A549 (cell line): ENCODE results near the gene TGOLN2.

Source experiments
- BHLHE40 ChIP-seq: IDR thresholded peaks from 2 replicates; pipeline ENCODE4 v1.6.1; 2012; ENCODE audit warnings: low read depth, low read length, inconsistent platforms
- EHMT2 ChIP-seq: fragments of 200-600 bp; sonication (generic); IDR thresholded peaks from 2 replicates; pipeline ENCODE4 v1.6.1; 2016; ENCODE audit warnings: antibody characterized with exemption, low read depth, mild to moderate bottlenecking, moderate library complexity
- ESRRA ChIP-seq: fragments of 150-350 bp; IDR thresholded peaks from 2 replicates; pipeline ENCODE4 v1.6.1; 2014; ENCODE audit warnings: mild to moderate bottlenecking, low read length, borderline replicate concordance
- JUN ChIP-seq, 2 experiments: fragments of >200 bp; sonication (Bioruptor Twin); formaldehyde crosslinking; IDR thresholded peaks; 2 replicates in 1 of 2; 3 replicates in 1 of 2; pipeline ENCODE4 v1.6.1; 2016 to 2017
- KDM5A ChIP-seq: fragments of 200-600 bp; sonication (generic); IDR thresholded peaks from 2 replicates; pipeline ENCODE4 v1.6.1; 2016; ENCODE audit warnings: antibody characterized with exemption, mild to moderate bottlenecking
- MAFK ChIP-seq: fragments of 450-650 bp; IDR thresholded peaks from 2 replicates; pipeline ENCODE4 v1.6.1; 2014; ENCODE audit not compliant: partially characterized antibody
- MYC ChIP-seq: IDR thresholded peaks from 2 replicates; pipeline ENCODE4 v1.6.1; 2012; ENCODE audit warnings: mild to moderate bottlenecking, inconsistent platforms, low read length, improper control_type of control experiment, borderline replicate concordance
- RAD21 ChIP-seq, 2 experiments: fragments of >200 bp in 1 of 2; sonication (Bioruptor Twin) in 1 of 2; formaldehyde crosslinking in 1 of 2; IDR thresholded peaks in 1 of 2; conservative IDR thresholded peaks in 1 of 2; 2 replicates in 1 of 2; 3 replicates in 1 of 2; pipeline ENCODE4 v1.6.1; 2012 to 2018; ENCODE audit warnings: inconsistent platforms in 1 of 2
- SMC3 ChIP-seq: fragments of >200 bp; sonication (Bioruptor Twin); formaldehyde crosslinking; IDR thresholded peaks from 3 replicates; pipeline ENCODE4 v1.6.1; 2018; ENCODE audit warnings: inconsistent platforms
- TF ChIP-seq, protein P1 (sequence below): fragments of >200 bp; sonication (Bioruptor Twin); formaldehyde crosslinking; IDR thresholded peaks from 3 replicates; pipeline ENCODE4 v1.5.1; 2016
- TF ChIP-seq, protein P2 (sequence below): fragments of 250-450 bp; sonication (Bioruptor Pico); IDR thresholded peaks from 2 replicates; pipeline ENCODE4 v1.5.0; 2021; ENCODE audit warnings: mild to moderate bottlenecking, moderate library complexity, borderline replicate concordance

- no peak for TF ChIP-seq BHLHE40
- TF ChIP-seq, protein P1, sequence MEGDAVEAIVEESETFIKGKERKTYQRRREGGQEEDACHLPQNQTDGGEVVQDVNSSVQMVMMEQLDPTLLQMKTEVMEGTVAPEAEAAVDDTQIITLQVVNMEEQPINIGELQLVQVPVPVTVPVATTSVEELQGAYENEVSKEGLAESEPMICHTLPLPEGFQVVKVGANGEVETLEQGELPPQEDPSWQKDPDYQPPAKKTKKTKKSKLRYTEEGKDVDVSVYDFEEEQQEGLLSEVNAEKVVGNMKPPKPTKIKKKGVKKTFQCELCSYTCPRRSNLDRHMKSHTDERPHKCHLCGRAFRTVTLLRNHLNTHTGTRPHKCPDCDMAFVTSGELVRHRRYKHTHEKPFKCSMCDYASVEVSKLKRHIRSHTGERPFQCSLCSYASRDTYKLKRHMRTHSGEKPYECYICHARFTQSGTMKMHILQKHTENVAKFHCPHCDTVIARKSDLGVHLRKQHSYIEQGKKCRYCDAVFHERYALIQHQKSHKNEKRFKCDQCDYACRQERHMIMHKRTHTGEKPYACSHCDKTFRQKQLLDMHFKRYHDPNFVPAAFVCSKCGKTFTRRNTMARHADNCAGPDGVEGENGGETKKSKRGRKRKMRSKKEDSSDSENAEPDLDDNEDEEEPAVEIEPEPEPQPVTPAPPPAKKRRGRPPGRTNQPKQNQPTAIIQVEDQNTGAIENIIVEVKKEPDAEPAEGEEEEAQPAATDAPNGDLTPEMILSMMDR: no peak
- TF ChIP-seq EHMT2: no peak
- TF ChIP-seq KDM5A: no peak
- TF ChIP-seq SMC3: no peak
- no peak for TF ChIP-seq ESRRA
- TF ChIP-seq MAFK: no peak
- TF ChIP-seq JUN (IDR thresholded peaks at IDR 0.05): no peak
- no peak for TF ChIP-seq MYC
- TF ChIP-seq, protein P2, sequence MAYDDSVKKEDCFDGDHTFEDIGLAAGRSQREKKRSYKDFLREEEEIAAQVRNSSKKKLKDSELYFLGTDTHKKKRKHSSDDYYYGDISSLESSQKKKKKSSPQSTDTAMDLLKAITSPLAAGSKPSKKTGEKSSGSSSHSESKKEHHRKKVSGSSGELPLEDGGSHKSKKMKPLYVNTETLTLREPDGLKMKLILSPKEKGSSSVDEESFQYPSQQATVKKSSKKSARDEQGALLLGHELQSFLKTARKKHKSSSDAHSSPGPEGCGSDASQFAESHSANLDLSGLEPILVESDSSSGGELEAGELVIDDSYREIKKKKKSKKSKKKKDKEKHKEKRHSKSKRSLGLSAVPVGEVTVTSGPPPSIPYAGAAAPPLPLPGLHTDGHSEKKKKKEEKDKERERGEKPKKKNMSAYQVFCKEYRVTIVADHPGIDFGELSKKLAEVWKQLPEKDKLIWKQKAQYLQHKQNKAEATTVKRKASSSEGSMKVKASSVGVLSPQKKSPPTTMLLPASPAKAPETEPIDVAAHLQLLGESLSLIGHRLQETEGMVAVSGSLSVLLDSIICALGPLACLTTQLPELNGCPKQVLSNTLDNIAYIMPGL: no peak
- TF ChIP-seq RAD21 (conservative IDR thresholded peaks at IDR 0.05 in 1 of 2, IDR thresholded peaks at IDR 0.05 in 1 of 2): no peak
Observed at GRCh38 chr2:85287721-85288120, 40.1 kb downstream of the TGOLN2 start.
